Thyroid gland (tissue), 4 donors: ENCODE data around the gene VSX1. TPM values are rescaled to one million over a fixed set of nuclear protein-coding genes. Genes with fewer than 3 reads are reported as not detected.
A peak's percentile ranks its signal among the peaks of the same experiment; 100 is the strongest.

Source experiments
- DNase-seq, 2 donors: peaks; one replicate each; pipeline ENCODE4 v3.0.0-alpha.2; 2019
- H3K27ac ChIP-seq, 3 donors: fragments of 200-600 bp; sonication (generic); 1 replicate in 2 of 3; 2 replicates in 1 of 3; pipeline ENCODE4 v1.5.1; 2016 to 2019; ENCODE audit warnings: mild to moderate bottlenecking in 1 of 3, moderate library complexity in 1 of 3
- H3K27me3 ChIP-seq: fragments of 200-600 bp; sonication (generic); one replicate; pipeline ENCODE4 v1.5.1; 2019
- H3K36me3 ChIP-seq, 2 donors: fragments of 200-600 bp; sonication (generic); one replicate each; pipeline ENCODE4 v1.5.1; 2016 to 2019
- H3K4me1 ChIP-seq, 2 donors: fragments of 200-600 bp; sonication (generic); one replicate each; pipeline ENCODE4 v1.5.1; 2017 to 2019
- H3K4me3 ChIP-seq, 3 donors: fragments of 200-600 bp; sonication (generic); replicated peaks in 1 of 3; 1 replicate in 2 of 3; 2 replicates in 1 of 3; pipeline ENCODE4 v1.5.1; 2016; ENCODE audit warnings: mild to moderate bottlenecking in 1 of 3
- H3K9me3 ChIP-seq: fragments of 200-600 bp; sonication (generic); one replicate; pipeline ENCODE4 v1.5.1; 2017
- CTCF ChIP-seq, 6 experiments: fragments of 200-600 bp in 3 of 6; fragments of 450-650 bp in 3 of 6; sonication (generic) in 3 of 6; IDR thresholded peaks; one replicate each; pipeline ENCODE4 v1.5.1; 2016 to 2019; ENCODE audit warnings: antibody characterized with exemption in 6 of 6, mild to moderate bottlenecking in 2 of 6, inconsistent platforms in 1 of 6, moderate library complexity in 1 of 6
- POLR2A ChIP-seq, 2 donors: fragments of 450-650 bp; IDR thresholded peaks; one replicate each; pipeline ENCODE4 v1.6.1; 2017; ENCODE audit warnings: antibody characterized with exemption in 2 of 2, mild to moderate bottlenecking in 2 of 2, moderate library complexity in 1 of 2
- WGBS, 2 donors: methylation state at CpG; one replicate each; pipeline ENCODE4 v1.1.5; 2017; 5-methylcytosine and 5-hydroxymethylcytosine counted together
- intact Hi-C: fragments of 100-400 bp; cut with DNase I; formaldehyde crosslinking; loops from one replicate; pipeline ENCODE4 v1.15.1; 2023
- total RNA-seq, 4 donors: library from RNA; depleted of rRNA; stranded (reverse); fragments of >200 nt; gene quantifications; one replicate each; pipeline ENCODE4 v1.2.3, GENCODE V29; 2016

The VSX1 gene
- total RNA-seq, 4 donors from 2014 or later = not detected

- 76 to 79% methylated on average over 21 of the region's 21 CpGs for WGBS, 2 donors
- Histone ChIP-seq H3K27me3 (no peaks in the 10 kb centered on the region), H3K4me3 (no peak overlapping the region), H3K27ac (peak overlapping the region in 2 of 3 donors; percentile 27 to 49), H3K9me3 (no peaks in the 10 kb centered on the region), H3K36me3 (peaks cover 4 to 8% of the 10 kb centered on the region in 2 donors), H3K4me1 (peaks cover 37 to 74% of the 10 kb centered on the region in 2 donors)
- intact Hi-C loops = no loop called here
- TF ChIP-seq CTCF (IDR thresholded peaks at IDR 0.05) (no peak), POLR2A (IDR thresholded peaks at IDR 0.05) (no peak)
- DNase-seq = peak in 1 of 2 donors; percentile 1
These were observed 34.9 kb downstream of the VSX1 start for GRCh38 chr20:25046736-25047666.

- TF ChIP-seq CTCF (IDR thresholded peaks at IDR 0.05) = no peak
- no peak for TF ChIP-seq POLR2A (IDR thresholded peaks at IDR 0.05)
- Histone ChIP-seq H3K4me3 (no peak overlapping the region), H3K4me1 (peaks cover 40 to 75% of the 10 kb centered on the region in 2 donors), H3K27me3 (no peaks in the 10 kb centered on the region), H3K36me3 (peaks cover 4 to 8% of the 10 kb centered on the region in 2 donors), H3K9me3 (no peaks in the 10 kb centered on the region), H3K27ac (no peak overlapping the region)
- peak in 1 of 2 donors; percentile 2 for DNase-seq
- intact Hi-C loops = no loop called here
- 77 to 84% methylated on average over 11 to 14 of the region's 14 CpGs for WGBS, 2 donors
These were observed 35.7 kb downstream of the VSX1 start for GRCh38 chr20:25046181-25046641.

GRCh38 chr20:25045343-25045712, 36.6 kb downstream of the VSX1 start:
- Histone ChIP-seq H3K4me1 (peaks cover 47 to 75% of the 10 kb centered on the region in 2 donors), H3K27ac (no peak overlapping the region), H3K4me3 (no peak overlapping the region), H3K36me3 (peaks cover 4 to 8% of the 10 kb centered on the region in 2 donors), H3K27me3 (no peaks in the 10 kb centered on the region), H3K9me3 (no peaks in the 10 kb centered on the region)
- intact Hi-C loops = no loop called here
- 78 to 81% methylated on average over 7 to 9 of the region's 9 CpGs for WGBS, 2 donors
- peak in 1 of 2 donors; percentile 1 for DNase-seq
- TF ChIP-seq CTCF (IDR thresholded peaks at IDR 0.05) (no peak), POLR2A (IDR thresholded peaks at IDR 0.05) (no peak)

GRCh38 chr20:25044660-25045342, 37.1 kb downstream of the VSX1 start:
- WGBS, 2 donors = 74 to 90% methylated on average over 12 to 14 of the region's 14 CpGs
- H3K27ac ChIP-seq = peak overlapping the region in 1 of 3 donors; percentile 7
- no peak for TF ChIP-seq POLR2A (IDR thresholded peaks at IDR 0.05)
- no peak for TF ChIP-seq CTCF (IDR thresholded peaks at IDR 0.05)
- intact Hi-C loops = no loop called here
- no peaks in the 10 kb centered on the region for H3K27me3 ChIP-seq
- H3K4me1 ChIP-seq = peaks cover 48 to 75% of the 10 kb centered on the region in 2 donors
- peaks cover 4 to 8% of the 10 kb centered on the region in 2 donors for H3K36me3 ChIP-seq
- DNase-seq = peak in 1 of 2 donors; percentile 2
- no peak overlapping the region for H3K4me3 ChIP-seq
- H3K9me3 ChIP-seq = no peaks in the 10 kb centered on the region
